HPDE6-E6E7 (cell line): ENCODE data around the gene ABHD14A.

Source experiments
- DNase-seq: peaks from one replicate; pipeline ENCODE4 v3.0.0; 2011; ENCODE audit warnings: missing footprints; ENCODE audit errors: extremely low spot score

Gene ABHD14A

GRCh38 chr3:52020796-52021195, 45.9 kb downstream of the ABHD14A start:
- no peak for DNase-seq

GRCh38 chr3:52021489-52022268, 46.8 kb downstream of the ABHD14A start:
- no peak for DNase-seq

DNA sequence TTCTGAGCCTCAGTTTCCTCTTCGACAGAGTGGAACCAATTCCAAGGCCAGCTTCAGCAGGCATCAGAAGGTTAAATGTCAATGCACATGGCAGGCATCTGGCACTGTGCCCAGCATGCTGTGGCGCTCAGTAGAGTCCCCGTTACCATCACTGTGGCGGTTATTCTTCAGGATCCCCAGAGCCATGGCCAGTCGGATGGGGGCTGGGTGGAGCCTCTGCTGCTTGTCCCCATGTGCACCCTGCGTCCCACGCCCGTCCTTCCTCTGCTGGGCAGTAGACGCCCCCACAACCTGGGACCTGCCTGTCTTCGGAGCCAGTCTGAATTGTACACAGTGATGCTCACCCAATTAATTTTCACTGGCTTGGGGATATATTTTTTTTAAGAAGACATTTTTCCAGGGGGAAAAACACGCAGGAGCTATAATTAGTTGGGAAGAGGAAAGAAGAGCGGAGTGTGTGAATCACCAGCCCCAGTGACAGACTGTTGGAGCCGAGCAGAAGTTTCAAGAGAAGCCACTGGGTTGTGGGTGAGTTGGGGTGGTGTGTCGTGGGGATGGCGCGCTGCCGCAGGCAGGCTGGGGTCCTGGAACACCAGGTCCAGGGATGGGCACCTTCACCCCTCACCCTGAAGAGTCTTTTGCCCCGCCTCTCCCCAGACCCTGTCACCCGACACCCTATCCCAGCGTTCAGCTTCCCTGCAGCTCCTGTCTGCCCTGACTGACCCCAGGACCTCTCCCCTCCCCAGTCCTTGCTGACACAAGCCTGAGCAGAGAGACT, 47.6 kb downstream of the ABHD14A start:
- no peak for DNase-seq

DNA sequence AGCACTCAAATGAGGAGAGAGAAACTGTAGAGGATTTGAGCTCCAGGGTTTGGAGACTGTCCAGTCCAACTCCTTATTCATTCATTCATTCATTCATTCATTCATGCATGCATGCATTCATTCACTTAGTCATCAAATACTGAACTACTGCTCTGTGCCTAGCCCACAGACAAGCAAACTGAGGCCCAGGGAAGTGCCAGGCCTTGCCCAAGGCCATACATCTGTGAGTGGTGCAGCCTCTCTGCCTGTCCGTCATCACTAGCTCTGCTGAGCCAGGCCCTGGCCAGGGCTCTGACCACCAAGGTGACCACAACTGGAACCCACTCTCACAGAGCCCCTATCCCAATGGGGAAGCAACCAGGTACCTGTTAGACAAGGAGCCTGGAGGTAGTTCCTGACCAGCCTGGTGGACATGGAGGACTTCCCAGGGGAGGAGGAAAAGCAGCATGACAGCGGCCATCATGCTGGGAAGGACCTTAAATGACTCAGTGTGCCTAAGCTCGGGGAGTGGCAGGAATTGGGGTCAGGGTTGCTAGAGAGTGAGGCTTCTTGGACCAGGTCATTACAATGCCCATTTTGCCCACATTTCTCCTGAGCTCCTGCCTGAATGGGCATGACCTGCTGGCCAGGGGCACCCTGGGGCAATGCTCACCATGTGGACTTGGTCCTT, 48.4 kb downstream of the ABHD14A start:
- no peak for DNase-seq

GRCh38 chr3:52023860-52024764, 49.2 kb downstream of the ABHD14A start:
- DNase-seq: no peak

- DNase-seq: no peak
Observed at GRCh38 chr3:52024765-52025452, 50.0 kb downstream of the ABHD14A start.

DNA sequence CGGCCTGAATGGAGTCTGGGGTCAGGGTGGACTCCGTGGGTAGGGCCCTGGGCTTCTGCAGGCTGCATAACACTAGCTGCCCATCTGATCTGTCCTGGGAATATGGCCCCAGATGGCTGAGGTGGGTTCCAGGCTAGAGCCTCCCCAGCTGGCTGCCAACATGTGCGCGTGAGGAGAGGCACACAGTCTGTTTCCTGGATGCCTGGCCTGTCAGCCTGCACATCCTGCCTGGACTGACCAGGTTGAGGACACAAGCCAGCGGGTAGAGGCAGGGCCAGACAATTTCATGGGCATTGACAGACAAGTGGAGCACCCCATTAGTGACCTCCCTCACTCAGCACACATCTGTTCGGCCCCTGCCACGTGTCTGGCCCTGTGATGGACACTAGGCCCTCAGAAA, 50.6 kb downstream of the ABHD14A start:
- DNase-seq: no peak

DNA sequence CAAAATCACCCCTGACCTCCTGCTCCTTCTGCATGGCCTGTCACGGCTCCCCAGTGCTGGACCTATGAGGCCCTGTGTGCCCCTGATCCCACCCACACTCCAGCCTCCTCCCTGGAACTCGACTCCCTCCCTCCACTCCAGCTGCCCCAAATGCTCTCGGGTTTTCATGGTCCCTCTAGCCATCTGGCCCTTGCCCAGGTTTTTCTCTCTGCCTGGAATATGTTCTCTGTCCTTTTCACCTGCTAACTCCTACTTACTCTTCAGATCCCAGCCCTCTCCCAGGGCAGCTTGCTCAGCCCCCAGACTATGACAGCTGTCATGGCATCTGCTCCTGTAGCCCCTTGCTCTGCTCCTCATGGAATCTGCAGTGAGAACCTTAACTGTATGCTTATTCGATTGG, 51.2 kb downstream of the ABHD14A start:
- no peak for DNase-seq

- no peak for DNase-seq
Observed at GRCh38 chr3:52028572-52028971, 53.7 kb downstream of the ABHD14A start.

- no peak for DNase-seq
Observed at GRCh38 chr3:52029053-52029452, 54.2 kb downstream of the ABHD14A start.

DNA sequence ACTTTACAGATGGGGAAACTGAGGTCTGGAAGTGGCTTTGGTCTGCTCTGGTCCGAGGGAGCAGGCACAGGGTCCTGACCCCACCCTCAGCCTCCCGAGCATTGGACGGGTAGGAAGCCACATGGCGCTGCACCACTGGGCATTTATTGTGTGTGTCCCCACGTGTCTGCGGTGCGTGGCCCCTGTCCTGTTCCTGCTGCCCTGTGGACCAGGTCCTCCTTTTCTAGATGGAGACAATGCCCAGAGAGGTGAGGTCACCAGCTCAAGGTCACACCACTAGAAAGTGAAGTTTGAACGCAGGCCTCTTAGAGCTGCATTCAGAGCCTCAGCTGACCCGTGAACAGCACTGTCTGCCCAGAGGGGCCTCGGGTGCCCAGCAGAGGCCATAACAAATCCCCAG, 54.7 kb downstream of the ABHD14A start:
- DNase-seq: no peak
